Nucleus accumbens (tissue), 56 donors: ENCODE measurements around the gene PDCD10.

ENCODE experiments used
- DNase-seq, 56 donors: peaks; one replicate each; lab custom pipeline; 2025; lab: John Stamatoyannopoulos, UW

The PDCD10 gene

GRCh38 chr3:167734498-167735232 is at the start of gene PDCD10:
TSS of gene PDCD10 (minus strand) at chr3:167734892. CDS start at chr3:167720157, 14,735 bp downstream.
- DNase-seq = peak; percentile 75 to 99 (median 97)

DNA sequence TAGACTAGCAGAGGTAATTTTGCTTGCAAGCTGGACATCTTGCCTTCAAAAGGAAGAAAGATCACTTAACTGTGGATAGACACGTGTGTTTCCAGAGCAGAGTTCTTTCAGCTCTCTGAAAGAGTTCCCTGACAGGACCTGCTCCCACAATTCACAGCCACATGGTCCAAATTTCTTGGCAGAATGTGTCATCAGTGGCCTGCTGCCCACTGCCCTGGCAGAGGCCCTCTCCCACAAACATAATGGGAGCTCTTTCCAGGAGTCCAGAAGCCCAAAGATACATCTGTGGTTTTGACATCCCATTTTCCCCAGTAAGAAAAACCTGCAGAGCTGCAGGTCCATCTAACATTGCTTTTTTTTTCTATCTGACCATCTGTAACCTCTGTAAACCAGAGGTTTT is 49.1 kb upstream of the PDCD10 start:
- DNase-seq = peak in 43 of 56 donors; percentile 1 to 57 (median 20)

DNA sequence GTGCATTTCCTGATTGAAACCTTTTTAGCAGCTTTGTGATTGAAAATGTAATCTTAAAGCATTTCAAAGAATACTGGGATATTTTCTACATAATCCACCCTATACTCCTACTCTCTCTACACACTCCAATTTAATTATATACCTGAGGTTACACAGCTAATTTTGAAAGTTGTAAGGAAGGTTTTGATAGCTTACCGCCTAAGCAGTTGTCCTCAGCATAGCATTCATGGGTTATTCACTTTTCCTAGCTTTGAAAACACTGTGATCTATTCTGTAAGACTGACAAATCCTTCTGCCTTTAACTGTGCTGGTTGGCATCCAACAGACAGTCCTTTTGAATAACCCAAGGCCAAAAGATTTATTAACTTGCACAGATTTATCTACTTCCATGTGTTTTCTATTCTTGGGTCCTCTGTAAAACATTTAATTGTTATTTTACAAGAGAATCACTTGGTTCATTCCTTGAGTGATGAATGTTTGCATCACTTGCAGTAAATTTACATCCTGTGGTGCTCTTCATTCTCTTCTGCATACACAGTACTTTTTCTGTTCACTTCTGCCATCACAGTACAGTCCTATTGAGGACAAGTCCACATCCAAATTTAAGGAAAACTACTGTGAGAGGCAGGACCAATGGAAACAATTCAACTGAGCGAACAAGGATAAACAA is 45.7 kb upstream of the PDCD10 start:
- no peak for DNase-seq

GRCh38 chr3:167777356-167777755 is 42.7 kb upstream of the PDCD10 start:
- DNase-seq = no peak

- DNase-seq = peak in 2 of 56 donors; percentile 1 to 4
These were observed 41.5 kb upstream of the PDCD10 start for GRCh38 chr3:167776066-167776685.

DNA sequence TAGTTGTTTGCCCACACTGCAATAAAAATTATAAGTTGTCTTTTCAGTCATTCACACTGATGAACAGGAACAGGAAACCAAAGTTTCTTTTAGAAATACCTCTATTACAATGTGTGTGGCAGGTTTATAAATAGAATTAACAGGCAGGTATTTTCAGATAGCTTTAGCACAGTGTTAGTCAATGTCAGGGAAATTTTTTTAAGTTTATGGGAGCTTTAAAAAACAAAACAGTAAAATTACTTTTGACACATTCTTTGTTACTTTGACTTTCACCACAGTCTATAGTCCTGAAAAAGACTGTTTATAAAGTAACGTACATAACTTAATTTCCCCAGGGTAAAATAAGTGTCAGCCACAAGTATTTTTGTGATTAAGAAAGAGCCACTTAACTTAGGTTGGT is 38.9 kb upstream of the PDCD10 start:
- DNase-seq = no peak

DNA sequence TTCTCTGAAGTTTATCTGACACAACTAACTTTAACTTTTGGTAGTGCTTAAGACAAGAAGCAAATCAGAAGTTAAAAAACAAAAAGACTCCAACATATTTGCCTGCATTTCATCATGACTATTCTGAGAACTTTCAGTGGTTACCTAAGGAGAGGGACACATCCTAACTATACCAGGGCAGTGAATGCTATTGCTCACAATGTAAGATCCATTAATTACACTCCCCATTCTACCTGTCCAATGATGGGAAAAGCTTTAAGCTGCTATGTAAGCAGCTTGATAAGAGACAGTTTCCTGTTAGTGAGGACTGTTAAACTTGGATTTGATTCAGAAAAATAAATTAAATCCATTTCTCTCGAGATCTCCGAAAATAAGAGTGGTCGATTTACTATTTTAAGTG is 38.3 kb upstream of the PDCD10 start:
- DNase-seq = no peak

GRCh38 chr3:167762296-167762695 is 27.6 kb upstream of the PDCD10 start:
- no peak for DNase-seq

DNA sequence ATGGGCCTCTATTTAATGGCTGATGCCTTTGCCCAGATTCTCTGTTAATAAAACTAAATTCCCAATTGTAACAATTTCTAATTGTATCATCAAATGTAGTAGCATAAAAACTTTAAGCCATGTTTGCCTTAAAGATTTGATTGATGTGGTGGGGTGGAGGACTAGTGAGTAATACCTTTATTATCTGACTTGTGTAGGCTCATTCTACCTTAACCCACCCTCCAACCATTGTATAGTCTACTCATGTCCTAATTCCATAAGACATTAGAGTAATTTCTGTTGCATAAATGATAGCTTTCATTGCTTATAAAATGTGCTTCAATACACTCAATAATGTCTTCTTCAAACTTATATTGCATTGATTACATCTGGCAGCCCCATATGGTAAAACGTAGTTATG is 26.6 kb upstream of the PDCD10 start:
- no peak for DNase-seq

- DNase-seq = no peak
These were observed 19.4 kb upstream of the PDCD10 start for GRCh38 chr3:167754049-167754448.

- DNase-seq = no peak
These were observed 15.7 kb upstream of the PDCD10 start for GRCh38 chr3:167750272-167750971.

DNA sequence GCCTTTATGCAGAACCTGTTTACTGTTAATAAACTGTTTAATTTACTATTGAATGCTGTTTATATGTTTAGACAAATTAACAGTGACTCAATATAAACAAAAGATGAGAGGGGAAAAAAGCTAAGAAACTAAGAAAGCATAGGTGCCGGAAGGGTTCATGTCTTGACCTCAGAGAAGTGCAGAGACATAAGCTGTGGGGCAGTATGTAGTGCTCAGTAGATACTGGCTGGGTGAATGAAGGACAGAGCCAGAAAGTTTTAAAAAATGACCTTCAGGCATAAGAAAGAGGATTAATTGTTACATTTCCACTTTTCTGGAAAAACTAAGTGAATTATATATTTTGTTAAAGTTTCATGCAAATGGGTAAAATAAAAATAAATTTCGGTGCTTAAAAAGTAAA is 15.0 kb upstream of the PDCD10 start:
- DNase-seq = no peak

- DNase-seq = no peak
These were observed 14.5 kb upstream of the PDCD10 start for GRCh38 chr3:167749209-167749608.

DNA sequence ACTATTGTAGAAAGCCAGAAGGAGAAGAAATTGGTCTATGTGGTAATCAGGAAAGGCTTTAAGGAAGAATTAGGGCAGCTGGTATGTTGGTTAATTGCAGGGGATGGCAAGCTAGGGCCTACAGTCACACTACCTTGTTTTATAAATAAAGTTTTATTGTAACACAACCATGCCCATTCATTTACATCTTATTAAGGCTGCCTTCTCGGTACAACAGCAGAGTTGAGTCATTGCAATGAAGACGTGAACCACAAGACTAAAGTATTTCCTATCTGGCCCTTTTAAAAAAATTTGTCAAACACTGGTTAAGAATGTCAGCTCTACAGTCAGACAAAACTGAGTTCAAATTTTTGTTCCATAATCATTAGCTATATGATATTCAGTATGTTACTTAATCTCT is 9.1 kb upstream of the PDCD10 start:
- DNase-seq = no peak

DNA sequence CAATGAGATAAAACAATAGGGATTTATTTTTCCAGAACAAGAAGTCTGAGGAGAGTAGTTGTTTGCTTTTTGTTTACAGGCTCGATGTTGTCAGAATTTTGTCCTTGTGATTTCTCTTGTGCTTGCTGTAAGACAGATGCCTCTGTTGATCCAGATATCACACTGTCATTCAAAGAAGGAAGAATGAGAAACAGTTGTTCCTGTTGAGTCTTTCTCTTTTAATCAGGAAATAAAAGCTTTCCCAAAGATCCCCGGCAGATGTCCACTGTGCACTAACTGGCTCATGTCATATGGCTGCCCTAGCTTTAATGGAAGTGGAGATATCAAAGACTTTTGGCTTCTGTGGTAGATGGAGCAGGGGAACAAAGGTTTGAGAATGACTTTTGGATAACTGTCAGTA is 7.6 kb upstream of the PDCD10 start:
- DNase-seq = peak in 4 of 56 donors; percentile 1 to 18 (median 12)

DNA sequence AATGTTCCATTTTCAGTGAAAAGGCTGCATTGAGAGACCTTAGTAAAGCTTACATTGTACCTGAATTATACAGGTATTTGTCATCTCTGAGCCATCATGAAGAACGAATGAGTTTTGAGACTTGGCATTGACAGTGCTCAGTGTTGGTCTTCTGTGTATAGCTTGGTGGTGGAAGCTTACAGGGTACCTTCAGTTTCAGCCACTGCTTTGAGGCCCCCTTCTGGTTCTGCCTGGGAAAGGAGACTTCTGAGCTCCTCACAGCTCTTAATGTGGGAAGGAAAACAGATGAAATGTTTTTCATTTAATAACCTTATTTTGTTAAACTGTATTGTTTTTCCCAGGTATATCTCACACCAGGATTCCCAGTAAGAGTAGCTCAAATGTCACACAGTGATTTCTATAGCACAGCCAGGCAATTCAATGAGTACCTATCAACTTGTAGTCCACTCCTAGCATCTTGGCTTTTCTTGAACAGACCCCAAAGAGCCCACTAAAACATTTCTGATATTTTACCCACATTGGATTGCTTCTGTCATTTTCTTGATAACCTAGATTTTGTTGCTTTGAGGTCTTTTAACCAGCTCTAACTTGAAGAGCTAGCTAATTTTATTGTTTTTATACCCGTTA is 6.4 kb upstream of the PDCD10 start:
- peak in 36 of 56 donors; percentile 2 to 69 (median 18) for DNase-seq

GRCh38 chr3:167739190-167739810 is 4.6 kb upstream of the PDCD10 start:
- peak in 6 of 56 donors; percentile 1 to 18 (median 14) for DNase-seq

- DNase-seq = no peak
These were observed 3.3 kb upstream of the PDCD10 start for GRCh38 chr3:167738037-167738436.

GRCh38 chr3:167736997-167737396 is 2.3 kb upstream of the PDCD10 start:
- DNase-seq = no peak

DNA sequence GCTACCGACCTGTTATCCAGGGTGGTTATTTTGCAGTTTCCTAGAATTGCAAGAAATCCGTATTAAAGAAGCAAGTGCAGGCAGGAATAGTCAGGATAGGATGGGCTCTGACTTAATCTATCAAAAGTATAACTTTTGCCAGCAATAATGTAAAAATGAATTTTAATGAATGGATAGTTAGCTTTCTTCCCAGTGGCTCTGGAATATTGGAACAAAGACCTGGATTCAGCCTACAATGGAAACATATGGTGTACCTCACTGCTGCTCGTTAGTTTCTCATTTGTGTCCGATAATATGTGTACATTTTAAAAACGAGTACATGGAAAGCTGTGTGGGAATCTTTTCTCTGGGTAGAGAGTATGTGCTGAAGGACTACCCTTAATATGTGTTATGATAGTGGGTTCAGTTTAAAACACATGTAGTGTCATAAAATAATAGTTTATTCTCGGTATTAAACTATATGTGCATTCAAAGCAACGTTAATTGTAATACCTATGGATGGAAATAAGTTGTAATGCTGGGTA is 1.6 kb upstream of the PDCD10 start:
- DNase-seq = no peak
